ENCODE measurements around the gene HSPA6. TPM values are rescaled to one million over a fixed set of nuclear protein-coding genes. Genes with fewer than 3 reads are reported as not detected.
A peak's percentile ranks its signal among the peaks of the same experiment; 100 is the strongest.
"Not testable (repeated sequence)": the region's sequence is repeated elsewhere in the genome, so short reads cannot be mapped to it uniquely, and the experiment has no call there.

HSPA6 gene
- total RNA-seq, 1 donor from 2014 or later: 4.5 TPM

- intact Hi-C loops (cut with micrococcal nuclease): no loop called here
- POLR2A ChIA-PET: no interaction called here
- H3K4me1 Mint-ChIP-seq: peaks cover 3% of the 10 kb centered on the region
- CTCF ChIA-PET: no interaction called here
- ATAC-seq (ENCODE audit: low read depth) (no peak), DNase-seq (no peak)
- H3K27ac Mint-ChIP-seq: no peak overlapping the region
- H3K36me3 Mint-ChIP-seq (ENCODE audit: low read depth): no peaks in the 10 kb centered on the region
- H3K27me3 Mint-ChIP-seq: no peaks in the 10 kb centered on the region
- no peaks in the 10 kb centered on the region for H3K9me3 Mint-ChIP-seq
- H3K4me3 Mint-ChIP-seq: no peak overlapping the region
- no peak for TF ChIP-seq CTCF (IDR thresholded peaks at IDR 0.05)
Observed at GRCh38 chr1:161511756-161512060, 12.6 kb upstream of the HSPA6 start.

- intact Hi-C loops (cut with micrococcal nuclease); ATAC-seq (ENCODE audit: low read depth); CTCF ChIA-PET; H3K36me3 Mint-ChIP-seq (ENCODE audit: low read depth); H3K27me3 Mint-ChIP-seq; POLR2A ChIA-PET; H3K4me3 Mint-ChIP-seq; H3K9me3 Mint-ChIP-seq; DNase-seq; H3K4me1 Mint-ChIP-seq: not testable (repeated sequence)
- H3K27ac Mint-ChIP-seq: peak overlapping the region; percentile 30
Observed at GRCh38 chr1:161512636-161513447, 11.5 kb upstream of the HSPA6 start.

GRCh38 chr1:161513448-161513780 is 10.9 kb upstream of the HSPA6 start:
- H3K4me1 Mint-ChIP-seq; DNase-seq; intact Hi-C loops (cut with micrococcal nuclease); CTCF ChIA-PET; H3K27ac Mint-ChIP-seq; H3K9me3 Mint-ChIP-seq; H3K4me3 Mint-ChIP-seq; POLR2A ChIA-PET; ATAC-seq (ENCODE audit: low read depth); H3K27me3 Mint-ChIP-seq; H3K36me3 Mint-ChIP-seq (ENCODE audit: low read depth): not testable (repeated sequence)

- H3K4me3 Mint-ChIP-seq; H3K9me3 Mint-ChIP-seq; CTCF ChIA-PET; H3K27me3 Mint-ChIP-seq; POLR2A ChIA-PET; H3K27ac Mint-ChIP-seq; intact Hi-C loops (cut with micrococcal nuclease); ATAC-seq (ENCODE audit: low read depth); H3K4me1 Mint-ChIP-seq; H3K36me3 Mint-ChIP-seq (ENCODE audit: low read depth); DNase-seq: not testable (repeated sequence)
Observed at GRCh38 chr1:161513953-161514352, 10.4 kb upstream of the HSPA6 start.

- DNase-seq; ATAC-seq (ENCODE audit: low read depth); H3K36me3 Mint-ChIP-seq (ENCODE audit: low read depth); H3K4me1 Mint-ChIP-seq; H3K9me3 Mint-ChIP-seq; H3K27me3 Mint-ChIP-seq: not testable (repeated sequence)
- ChIA-PET POLR2A (interaction anchor here (1.9 kb wide), 1 partner anchor 218 kb away, joined by 6 read pairs; no protein-coding TSS in a partner anchor), CTCF (interaction anchor here (1.0 kb wide), 1 partner anchor 125 kb away, joined by 3 read pairs; no protein-coding TSS in a partner anchor)
- peak overlapping the region; percentile 91 for H3K27ac Mint-ChIP-seq
- intact Hi-C loops (cut with micrococcal nuclease): loop anchor here (2.0 kb wide), 1 partner anchor 18 kb away; no protein-coding TSS in a partner anchor
- peak overlapping the region; percentile 90 for H3K4me3 Mint-ChIP-seq
Observed at GRCh38 chr1:161523041-161523816, 1.1 kb upstream of the HSPA6 start.

- H3K4me1 Mint-ChIP-seq; H3K27me3 Mint-ChIP-seq; H3K9me3 Mint-ChIP-seq; intact Hi-C loops (cut with micrococcal nuclease); H3K27ac Mint-ChIP-seq; CTCF ChIA-PET; H3K36me3 Mint-ChIP-seq (ENCODE audit: low read depth): not testable (repeated sequence)
- POLR2A ChIA-PET: interaction anchor here (1.9 kb wide), 1 partner anchor 216 kb away, joined by 6 read pairs; no protein-coding TSS in a partner anchor
- peak overlapping the region; percentile 90 for H3K4me3 Mint-ChIP-seq
- DNase-seq: peak; percentile 42
- peak; percentile 16 for ATAC-seq (ENCODE audit: low read depth)
Observed at GRCh38 chr1:161524742-161525291, 477 bp downstream of the HSPA6 start.

GRCh38 chr1:161525321-161525720 is 981 bp downstream of the HSPA6 start:
- not testable (repeated sequence) for H3K27ac Mint-ChIP-seq

GRCh38 chr1:161525918-161526317 is 1.6 kb downstream of the HSPA6 start:
- Mint-ChIP-seq H3K4me1 (peaks cover 20% of the 10 kb centered on the region), H3K36me3 (ENCODE audit: low read depth) (peaks cover 13% of the 10 kb centered on the region)
- H3K4me3 Mint-ChIP-seq; DNase-seq; POLR2A ChIA-PET; ATAC-seq (ENCODE audit: low read depth); CTCF ChIA-PET; H3K9me3 Mint-ChIP-seq; H3K27ac Mint-ChIP-seq; H3K27me3 Mint-ChIP-seq; intact Hi-C loops (cut with micrococcal nuclease): not testable (repeated sequence)

More at GRCh38 chr1:161525321-161525720, 981 bp downstream of the HSPA6 start:
- H3K27me3 Mint-ChIP-seq; DNase-seq; intact Hi-C loops (cut with micrococcal nuclease); H3K36me3 Mint-ChIP-seq (ENCODE audit: low read depth); ATAC-seq (ENCODE audit: low read depth); H3K9me3 Mint-ChIP-seq; CTCF ChIA-PET: not testable (repeated sequence)
- peaks cover 14% of the 10 kb centered on the region for H3K4me1 Mint-ChIP-seq
- H3K4me3 Mint-ChIP-seq: peak overlapping the region; percentile 90
- POLR2A ChIA-PET: interaction anchor here (1.9 kb wide), 1 partner anchor 216 kb away, joined by 6 read pairs; no protein-coding TSS in a partner anchor

- Mint-ChIP-seq H3K4me1 (peaks cover 30% of the 10 kb centered on the region), H3K36me3 (ENCODE audit: low read depth) (peaks cover 14% of the 10 kb centered on the region)
- H3K27me3 Mint-ChIP-seq; DNase-seq; H3K4me3 Mint-ChIP-seq; H3K9me3 Mint-ChIP-seq; ATAC-seq (ENCODE audit: low read depth); CTCF ChIA-PET; intact Hi-C loops (cut with micrococcal nuclease); H3K27ac Mint-ChIP-seq; POLR2A ChIA-PET: not testable (repeated sequence)
Observed at GRCh38 chr1:161528550-161528949, 4.2 kb downstream of the HSPA6 start.

GRCh38 chr1:161529463-161530104 is 5.2 kb downstream of the HSPA6 start:
- H3K9me3 Mint-ChIP-seq; H3K27me3 Mint-ChIP-seq; H3K36me3 Mint-ChIP-seq (ENCODE audit: low read depth); ATAC-seq (ENCODE audit: low read depth); DNase-seq: not testable (repeated sequence)
- ChIA-PET POLR2A (interaction anchor here (0.7 kb wide), 2 partner anchors 50 to 220 kb away, joined by 10 read pairs; partner anchors contain the start of gene DUSP12), CTCF (interaction anchor here (1.8 kb wide), 1 partner anchor 10 kb away, joined by 5 read pairs; no protein-coding TSS in a partner anchor)
- Mint-ChIP-seq H3K4me3 (peak overlapping the region; percentile 94), H3K27ac (peak overlapping the region; percentile 92), H3K4me1 (peaks cover 27% of the 10 kb centered on the region)
- intact Hi-C loops (cut with micrococcal nuclease): loop anchor here (2.0 kb wide), 1 partner anchor 83 kb away; no protein-coding TSS in a partner anchor

All from activated B cell treated with CpG ODN at 0.5 μM for 24 hours (primary cell).